Activated CD4-positive, alpha-beta T cell treated with anti-CD3 and anti-CD28 coated beads for 48 hours (primary cell): ENCODE results near the gene TRAPPC14.

Experiments used
- DNase-seq: peaks from one replicate; pipeline ENCODE4 v3.0.0-alpha.2; 2020

Gene TRAPPC14

GRCh38 chr7:100122568-100122967, 36.0 kb downstream of the TRAPPC14 start:
- DNase-seq, result no peak

- DNase-seq, result no peak
These were observed 36.5 kb downstream of the TRAPPC14 start for GRCh38 chr7:100122067-100122466.

GRCh38 chr7:100120733-100121036, 37.8 kb downstream of the TRAPPC14 start:
- DNase-seq, result no peak

- DNase-seq, result peak; percentile 83
These were observed 38.4 kb downstream of the TRAPPC14 start for GRCh38 chr7:100119970-100120732.

GRCh38 chr7:100119072-100119969, 39.2 kb downstream of the TRAPPC14 start, which contains the start of the genes CNPY4 and TAF6:
Gene CNPY4 (plus strand): TSS chr7:100119634. CDS start chr7:100119745, 111 bp downstream.
Gene TAF6 (minus strand): TSS chr7:100119358. CDS start chr7:100114209, 5,149 bp downstream.
- peak; percentile 97 for DNase-seq

- no peak for DNase-seq
These were observed 40.0 kb downstream of the TRAPPC14 start for GRCh38 chr7:100118388-100119071.

- no peak for DNase-seq
These were observed 43.5 kb downstream of the TRAPPC14 start for GRCh38 chr7:100115026-100115425.

- no peak for DNase-seq
These were observed 46.6 kb downstream of the TRAPPC14 start for GRCh38 chr7:100111914-100112313.

- DNase-seq, result no peak
These were observed 47.4 kb downstream of the TRAPPC14 start for GRCh38 chr7:100111156-100111555.

GRCh38 chr7:100109521-100110163, 48.9 kb downstream of the TRAPPC14 start:
- DNase-seq, result no peak

GRCh38 chr7:100107890-100108289, 50.6 kb downstream of the TRAPPC14 start:
- DNase-seq, result no peak

- no peak for DNase-seq
These were observed 51.3 kb downstream of the TRAPPC14 start for GRCh38 chr7:100107125-100107737.

- no peak for DNase-seq
These were observed 51.9 kb downstream of the TRAPPC14 start for GRCh38 chr7:100106633-100107032.

GRCh38 chr7:100105534-100105933, 53.0 kb downstream of the TRAPPC14 start:
- DNase-seq, result no peak
